Adrenal gland (tissue), 12 donors: ENCODE data around the gene TIMM13. TPM values are rescaled to one million over a fixed set of nuclear protein-coding genes. Genes with fewer than 3 reads are reported as not detected.

Experiments
- DNase-seq, 7 donors: peaks; one replicate each; pipeline ENCODE4 v3.0.0-alpha.2; 2019 to 2020
- H3K27ac ChIP-seq, 5 donors: fragments of 200-600 bp; sonication (generic) in 4 of 5; 1 replicate in 3 of 5; 2 replicates in 2 of 5; pipeline versions ENCODE4 v1.5.1 to v1.8.0; 2016 to 2020; ENCODE audit warnings: mild to moderate bottlenecking in 1 of 5
- H3K27me3 ChIP-seq: fragments of 200-600 bp; 2 replicates; pipeline ENCODE4 v1.8.0; 2021
- H3K36me3 ChIP-seq, 2 donors: fragments of 200-600 bp; replicated peaks in 1 of 2; 1 replicate in 1 of 2; 2 replicates in 1 of 2; pipeline versions ENCODE4 v1.5.1 to v1.8.0; 2018 to 2022
- H3K4me1 ChIP-seq, 2 donors: fragments of 200-600 bp; replicated peaks in 1 of 2; 1 replicate in 1 of 2; 2 replicates in 1 of 2; pipeline versions ENCODE4 v1.5.1 to v1.8.0; 2018 to 2021
- H3K4me3 ChIP-seq, 4 donors: fragments of 200-600 bp; sonication (generic) in 3 of 4; one replicate each; pipeline ENCODE4 v1.5.1; 2016 to 2018
- H3K9me3 ChIP-seq, 3 donors: fragments of 200-600 bp; sonication (generic) in 1 of 3; replicated peaks in 1 of 3; 1 replicate in 2 of 3; 2 replicates in 1 of 3; pipeline versions ENCODE4 v1.5.1 to v1.8.0; 2016 to 2021
- POLR2A ChIP-seq, 2 donors: fragments of 450-650 bp; IDR thresholded peaks; one replicate each; pipeline ENCODE4 v1.6.1; 2017; ENCODE audit warnings: antibody characterized with exemption in 2 of 2, mild to moderate bottlenecking in 2 of 2, moderate library complexity in 1 of 2
- WGBS, 4 donors: extraction: QIAGEN DNeasy Blood & Tissue Kit in 2 of 4; methylation state at CpG; one replicate each; pipeline versions ENCODE4 v1.1.5 to v1.1.7; 2013 to 2017; 5-methylcytosine and 5-hydroxymethylcytosine counted together
- intact Hi-C, 2 donors: fragments of 100-400 bp; cut with DNase I; formaldehyde crosslinking; loops; one replicate each; pipeline versions ENCODE4 v1.14.1 to v1.15.0; 2022 to 2023
- polyA plus RNA-seq, 3 donors: library from polyadenylated mRNA; stranded (reverse); fragments of 200-250 nt in 2 of 3; fragments of 350-450 nt in 1 of 3; fragmentation: Illumina TruSeq in 1 of 3; extraction: RNeasy Lipid Tissue Mini Kit (QIAGEN cat#74804) in 1 of 3; gene quantifications; one replicate each; pipeline ENCODE4 v1.2.3, GENCODE V29; 2013 to 2014
- total RNA-seq, 9 donors: library from RNA; depleted of rRNA in 4 of 9; stranded (reverse); fragments of >200 nt in 4 of 9; fragments of 120-200 nt in 1 of 9; fragmentation: NEBNext Ultra II Directional in 1 of 9; extraction: Animal tissue kit (Norgen Biotek cat#: 25700) in 1 of 9; gene quantifications; one replicate each; pipeline versions ENCODE4 v1.1.0 to v1.2.4, GENCODE V29; 2013 to 2023
- TF ChIP-seq, protein P1 (sequence below), 6 experiments: fragments of 450-650 bp in 4 of 6; fragments of 200-600 bp in 2 of 6; sonication (generic) in 1 of 6; IDR thresholded peaks; 1 replicate in 5 of 6; 2 replicates in 1 of 6; pipeline versions ENCODE4 v1.5.1 to v1.8.0; 2016 to 2021; ENCODE audit warnings: antibody characterized with exemption in 6 of 6, mild to moderate bottlenecking in 2 of 6, moderate library complexity in 1 of 6
- donor health status: healthy with polysubstance abuse.
- donor health status: Bipolar disorder and iron deficiency.
- donor health status: DM: yes; HTN: yes; CAD: no.
- donor health status: DM: no; HTN: no; CAD: no.
- donor health status: DM: no; HTN: no; CAD: no.
- donor health status: DM: yes; HTN: yes; CAD: no.

The TIMM13 gene
- total and polyA plus RNA-seq, 12 donors = 32.7 to 198 (median 88.1) TPM

DNA sequence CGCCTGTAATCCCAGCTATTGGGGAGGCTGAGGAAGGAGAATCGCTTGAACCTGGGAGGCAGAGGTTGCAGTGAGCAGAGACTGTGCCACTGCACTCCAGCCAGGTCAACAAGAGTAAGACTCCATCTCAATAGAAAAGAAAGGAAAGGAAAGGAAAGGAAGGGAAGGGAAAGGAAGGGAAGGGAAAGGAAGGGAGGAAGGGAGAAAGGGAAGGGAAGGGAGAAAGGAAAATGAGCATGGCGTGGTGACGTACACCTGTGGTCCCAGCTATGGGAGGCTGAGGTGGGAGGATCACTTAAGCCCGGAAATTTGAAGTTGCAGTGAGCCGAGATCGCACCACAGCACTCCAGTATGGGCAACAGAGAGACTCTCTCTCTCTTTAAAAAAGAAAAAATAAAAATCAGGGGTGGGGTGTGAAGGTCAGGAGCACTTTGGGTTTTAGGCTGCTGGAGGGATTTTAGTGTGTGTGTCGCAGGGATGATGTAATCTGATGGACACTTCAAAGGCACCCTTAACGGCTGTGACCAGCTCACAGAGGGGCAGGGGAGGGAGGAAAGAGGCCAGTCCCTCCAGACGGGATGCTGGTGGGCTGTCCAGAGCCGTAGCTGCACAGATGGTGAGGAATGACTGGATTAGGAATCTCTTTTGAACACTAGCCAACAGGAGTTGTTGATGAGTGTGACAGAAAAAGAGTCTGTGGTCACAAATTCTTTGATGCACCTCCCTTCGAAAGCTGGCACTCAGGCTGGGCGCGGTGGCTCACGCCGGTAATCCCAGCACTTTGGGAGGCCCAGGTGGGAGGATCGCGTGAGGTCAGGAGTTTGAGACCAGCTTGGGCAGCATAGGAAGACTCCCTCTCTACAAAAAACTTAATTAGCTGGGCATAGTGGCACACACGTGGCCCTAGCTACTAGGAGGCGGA, 39.8 kb downstream of the TIMM13 start:
- TF ChIP-seq, protein P1, sequence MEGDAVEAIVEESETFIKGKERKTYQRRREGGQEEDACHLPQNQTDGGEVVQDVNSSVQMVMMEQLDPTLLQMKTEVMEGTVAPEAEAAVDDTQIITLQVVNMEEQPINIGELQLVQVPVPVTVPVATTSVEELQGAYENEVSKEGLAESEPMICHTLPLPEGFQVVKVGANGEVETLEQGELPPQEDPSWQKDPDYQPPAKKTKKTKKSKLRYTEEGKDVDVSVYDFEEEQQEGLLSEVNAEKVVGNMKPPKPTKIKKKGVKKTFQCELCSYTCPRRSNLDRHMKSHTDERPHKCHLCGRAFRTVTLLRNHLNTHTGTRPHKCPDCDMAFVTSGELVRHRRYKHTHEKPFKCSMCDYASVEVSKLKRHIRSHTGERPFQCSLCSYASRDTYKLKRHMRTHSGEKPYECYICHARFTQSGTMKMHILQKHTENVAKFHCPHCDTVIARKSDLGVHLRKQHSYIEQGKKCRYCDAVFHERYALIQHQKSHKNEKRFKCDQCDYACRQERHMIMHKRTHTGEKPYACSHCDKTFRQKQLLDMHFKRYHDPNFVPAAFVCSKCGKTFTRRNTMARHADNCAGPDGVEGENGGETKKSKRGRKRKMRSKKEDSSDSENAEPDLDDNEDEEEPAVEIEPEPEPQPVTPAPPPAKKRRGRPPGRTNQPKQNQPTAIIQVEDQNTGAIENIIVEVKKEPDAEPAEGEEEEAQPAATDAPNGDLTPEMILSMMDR (IDR thresholded peaks at IDR 0.05) = no peak
- TF ChIP-seq POLR2A (IDR thresholded peaks at IDR 0.05) = no peak
- H3K27me3 ChIP-seq = no peaks in the 10 kb centered on the region
- H3K27ac ChIP-seq = no peak overlapping the region
- no peaks in the 10 kb centered on the region for H3K4me1 ChIP-seq
- intact Hi-C loops = loop anchor here in 1 of 2 donors (10.0 kb wide), 1 partner anchor 103 kb away; the partner anchor contains the start of gene PEAK3
- no peaks in the 10 kb centered on the region for H3K36me3 ChIP-seq
- 74 to 81% (median 75%) methylated on average over 20 of the region's 20 CpGs for WGBS, 4 donors
- DNase-seq = no peak
- H3K4me3 ChIP-seq = no peak overlapping the region
- H3K9me3 ChIP-seq = no peaks in the 10 kb centered on the region

- WGBS, 4 donors = 13 to 26% (median 20%) methylated on average over 16 to 37 of the region's 37 CpGs
- intact Hi-C loops = loop anchor here in 1 of 2 donors (10.0 kb wide), 1 partner anchor 100 kb away; the partner anchor contains the start of gene PEAK3
These were observed 42.2 kb downstream of the TIMM13 start for GRCh38 chr19:2385053-2385721.

DNA sequence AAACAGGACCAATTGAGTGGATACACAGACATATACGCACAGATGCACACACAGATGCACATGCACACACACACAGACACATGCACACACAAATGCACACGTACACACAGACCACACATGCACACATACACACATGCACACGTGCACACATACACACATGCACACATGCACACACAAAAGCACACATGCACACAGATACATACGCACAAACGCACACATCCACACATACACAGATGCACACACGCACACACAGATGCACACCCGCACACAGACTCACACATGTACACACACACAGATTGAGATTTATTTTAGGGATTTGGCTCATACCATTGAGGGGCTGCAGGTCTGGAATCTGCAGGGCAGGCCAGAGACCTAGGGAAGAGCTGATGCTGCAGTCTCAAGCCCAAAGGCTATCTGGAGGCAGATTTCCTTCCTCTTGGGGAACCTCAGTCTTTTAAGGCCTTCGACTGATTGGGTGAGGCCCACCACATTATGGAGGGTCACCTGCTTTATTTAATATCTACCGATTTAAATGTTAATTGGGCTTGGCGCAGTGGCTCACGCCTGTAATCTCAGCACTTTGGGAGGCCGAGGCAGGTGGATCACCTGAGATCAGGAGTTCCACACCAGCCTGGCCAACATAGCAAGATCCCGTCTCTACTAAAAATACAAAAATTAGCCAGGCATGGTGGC, 44.7 kb downstream of the TIMM13 start:
- no peaks in the 10 kb centered on the region for H3K4me1 ChIP-seq
- no peaks in the 10 kb centered on the region for H3K27me3 ChIP-seq
- H3K27ac ChIP-seq = no peak overlapping the region
- no peak for DNase-seq
- intact Hi-C loops = loop anchor here in 1 of 2 donors (10.0 kb wide), 1 partner anchor 98 kb away; the partner anchor contains the start of gene PEAK3
- TF ChIP-seq, protein P1 (IDR thresholded peaks at IDR 0.05) = no peak
- TF ChIP-seq POLR2A (IDR thresholded peaks at IDR 0.05) = no peak
- H3K9me3 ChIP-seq = no peaks in the 10 kb centered on the region
- 79 to 89% (median 86%) methylated on average over 9 to 13 of the region's 13 CpGs for WGBS, 4 donors
- no peaks in the 10 kb centered on the region for H3K36me3 ChIP-seq
- no peak overlapping the region for H3K4me3 ChIP-seq

More at GRCh38 chr19:2385053-2385721, 42.2 kb downstream of the TIMM13 start:
- Histone ChIP-seq H3K9me3 (no peaks in the 10 kb centered on the region), H3K4me3 (no peak overlapping the region), H3K27ac (peak overlapping the region in 1 of 5 donors; percentile 63), H3K4me1 (no peaks in the 10 kb centered on the region), H3K27me3 (no peaks in the 10 kb centered on the region), H3K36me3 (no peaks in the 10 kb centered on the region)
- peak; percentile 38 to 78 (median 66) for DNase-seq
- TF ChIP-seq POLR2A (IDR thresholded peaks at IDR 0.05) = no peak
- TF ChIP-seq, protein P1 (IDR thresholded peaks at IDR 0.05) = no peak
